Measurements from ENCODE around the gene CBL.
A peak's percentile ranks its signal among the peaks of the same experiment; 100 is the strongest.

Gene CBL

GRCh38 chr11:119350302-119350701 is 144.2 kb downstream of the CBL start:
- no peak for DNase-seq

DNA sequence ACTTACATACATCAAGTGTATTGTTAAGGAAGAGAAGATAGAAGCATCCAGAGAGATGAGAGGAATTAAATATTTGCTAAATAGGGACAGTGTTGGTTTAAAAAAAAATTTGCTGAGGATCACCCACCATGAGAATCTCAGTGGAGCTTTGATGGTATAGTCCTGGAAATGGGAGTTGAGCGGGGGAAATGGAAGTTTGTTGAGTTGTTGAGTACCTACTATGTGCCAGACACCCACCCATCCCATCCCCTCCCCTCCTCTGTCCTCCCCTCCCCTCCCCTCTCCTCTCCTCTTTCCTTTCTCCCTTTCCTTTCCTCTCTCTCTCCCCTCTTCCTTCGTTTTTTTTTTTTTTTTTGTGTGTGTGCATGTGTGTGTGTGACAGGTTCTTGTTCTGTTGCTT is 145.1 kb downstream of the CBL start:
- DNase-seq = no peak

GRCh38 chr11:119352857-119353260 is 146.7 kb downstream of the CBL start:
- peak; percentile 64 for DNase-seq

DNA sequence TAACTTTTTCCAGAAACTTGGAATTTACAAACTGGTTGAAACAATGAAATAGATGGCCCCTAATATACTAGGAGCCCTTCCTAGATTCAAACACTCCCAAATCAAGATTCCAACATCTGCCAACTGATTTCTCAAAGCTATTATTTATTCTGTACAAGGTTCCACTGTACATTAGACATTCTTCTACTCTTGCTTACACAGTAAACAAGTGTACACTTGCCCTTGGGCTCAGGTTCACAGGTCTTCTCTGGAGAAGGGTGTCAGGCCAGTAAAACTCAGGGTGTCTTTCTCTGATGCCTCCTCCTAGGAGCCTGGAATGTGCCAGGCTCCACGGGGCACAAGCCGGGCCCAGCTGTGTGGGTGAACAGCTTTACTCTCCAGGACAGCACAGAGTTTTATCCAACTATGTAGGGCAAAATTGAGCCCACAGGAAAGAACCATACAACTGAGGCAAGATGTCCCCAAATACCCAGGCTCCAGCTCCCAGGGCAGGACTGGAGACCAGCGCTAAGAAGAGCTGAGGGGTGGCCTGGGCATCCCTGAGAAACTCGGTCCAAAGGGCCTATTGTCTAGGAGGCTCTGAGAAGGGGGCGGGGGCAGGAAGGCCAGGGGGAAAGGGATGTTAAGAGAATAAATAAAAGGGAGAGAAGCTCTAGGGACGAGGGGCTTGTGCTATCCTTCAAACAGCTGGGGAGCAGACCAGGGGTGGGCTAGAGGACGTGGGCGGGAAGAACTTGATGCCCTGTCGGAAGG is 149.1 kb downstream of the CBL start:
- DNase-seq = no peak

DNA sequence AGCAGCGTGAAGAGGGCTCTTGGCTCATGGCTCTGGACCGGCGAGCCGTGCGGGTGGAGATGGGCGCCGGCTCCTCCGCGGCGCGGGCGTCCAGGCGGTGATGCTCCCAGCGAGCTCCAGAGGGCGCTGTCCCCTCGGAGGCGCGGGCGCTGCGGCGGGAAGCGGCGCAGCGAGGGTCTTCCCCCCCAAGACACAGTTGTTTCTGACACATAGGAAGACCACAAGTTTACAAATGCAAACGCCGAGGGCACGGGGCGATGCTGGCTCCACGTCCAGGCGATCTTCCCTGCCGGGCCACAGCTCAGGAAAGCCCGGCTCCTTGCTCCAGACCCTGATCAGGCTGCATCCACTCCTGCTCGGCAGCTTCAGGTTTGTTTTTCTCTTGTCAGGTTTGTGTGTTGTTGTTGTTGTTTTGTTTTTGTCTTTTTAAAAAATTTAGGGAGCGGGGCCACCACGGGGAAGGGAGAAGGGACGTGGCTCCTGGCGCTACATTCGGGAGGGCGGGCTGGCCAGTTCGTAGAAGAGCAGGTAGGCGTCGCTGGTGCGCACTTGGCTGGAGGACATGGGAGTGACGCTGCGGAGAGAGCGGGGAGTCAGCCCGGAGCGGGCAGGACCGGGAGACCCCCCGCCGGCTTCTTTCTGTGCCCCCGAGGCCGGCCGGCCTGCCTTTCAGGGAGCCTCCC is 150.4 kb downstream of the CBL start:
- DNase-seq = no peak

- DNase-seq = no peak
Observed at GRCh38 chr11:119357074-119357473, 150.9 kb downstream of the CBL start.

Data from SHP77 treated with DMSO at 0.1 percent for 48 hours (cell line).